HG02943 (cell line): ENCODE measurements around the gene DNAJC28.
"Not testable (repeated sequence)": the region's sequence is repeated elsewhere in the genome, so short reads cannot be mapped to it uniquely, and the experiment has no call there.

Experiments used
- ATAC-seq: cut with Tn5 transposase; IDR thresholded peaks from one replicate; pipeline ENCODE4 v1.9.1; 2021; ENCODE audit warnings: mild to moderate bottlenecking, low read depth, moderate library complexity; ENCODE audit not compliant: unreplicated experiment

DNAJC28 gene, protein sequence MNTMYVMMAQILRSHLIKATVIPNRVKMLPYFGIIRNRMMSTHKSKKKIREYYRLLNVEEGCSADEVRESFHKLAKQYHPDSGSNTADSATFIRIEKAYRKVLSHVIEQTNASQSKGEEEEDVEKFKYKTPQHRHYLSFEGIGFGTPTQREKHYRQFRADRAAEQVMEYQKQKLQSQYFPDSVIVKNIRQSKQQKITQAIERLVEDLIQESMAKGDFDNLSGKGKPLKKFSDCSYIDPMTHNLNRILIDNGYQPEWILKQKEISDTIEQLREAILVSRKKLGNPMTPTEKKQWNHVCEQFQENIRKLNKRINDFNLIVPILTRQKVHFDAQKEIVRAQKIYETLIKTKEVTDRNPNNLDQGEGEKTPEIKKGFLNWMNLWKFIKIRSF

GRCh38 chr21:33491373-33492102 is at the start of gene DNAJC28:
TSS of gene DNAJC28 (minus strand) at chr21:33491716. CDS start at chr21:33489393, 2,323 bp downstream.
- peak; percentile 98 for ATAC-seq

DNA sequence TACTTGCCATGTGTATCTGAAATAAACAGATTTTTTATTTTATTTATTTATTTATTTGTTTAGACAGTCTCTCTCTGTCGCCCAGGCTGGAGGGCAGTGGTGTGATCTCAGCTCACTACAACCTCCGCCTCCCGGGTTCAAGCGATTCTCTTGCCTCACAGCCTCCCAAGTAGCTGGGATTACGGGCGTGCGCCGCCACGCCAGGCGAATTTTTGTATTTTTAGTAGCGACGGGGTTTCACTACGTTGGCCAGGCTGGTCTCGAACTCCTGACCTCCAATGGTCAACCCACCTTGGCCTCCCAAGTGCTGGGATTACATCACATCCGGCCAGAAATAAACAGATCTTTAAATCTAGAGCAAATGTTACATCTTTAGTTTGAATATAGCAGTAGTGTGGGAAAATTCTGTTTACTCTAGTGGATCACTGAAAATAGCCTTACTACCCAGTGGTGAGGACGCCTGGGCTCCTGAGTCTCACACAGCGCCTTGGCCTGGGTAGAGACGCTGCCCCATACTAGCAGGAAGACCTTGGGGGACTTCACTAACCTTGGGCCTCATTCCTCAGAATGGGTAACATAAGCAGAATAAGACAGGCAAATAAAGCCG is 49.7 kb upstream of the DNAJC28 start:
- ATAC-seq, result no peak

- no peak for ATAC-seq
These were observed 49.2 kb upstream of the DNAJC28 start for GRCh38 chr21:33540711-33541104.

- ATAC-seq, result no peak
These were observed 48.1 kb upstream of the DNAJC28 start for GRCh38 chr21:33539616-33540015.

DNA sequence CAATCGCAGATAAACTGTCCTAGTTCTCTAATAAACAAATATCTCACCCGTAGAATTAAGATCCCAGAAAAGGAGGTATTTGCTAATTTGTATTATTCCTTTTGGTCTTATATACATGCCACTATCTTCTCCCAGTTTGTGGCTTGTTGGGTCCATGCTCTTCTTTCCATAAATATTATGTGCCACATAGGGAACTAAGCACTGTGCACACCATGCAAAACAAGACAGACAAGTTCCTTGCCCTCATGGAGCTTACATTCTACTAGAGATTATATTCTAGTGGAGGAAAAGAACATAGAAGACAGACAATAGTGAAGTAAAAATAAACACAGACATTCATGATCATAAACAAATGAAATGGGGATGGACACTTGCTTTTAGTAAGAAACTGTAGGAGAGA is 45.7 kb upstream of the DNAJC28 start:
- ATAC-seq, result no peak

DNA sequence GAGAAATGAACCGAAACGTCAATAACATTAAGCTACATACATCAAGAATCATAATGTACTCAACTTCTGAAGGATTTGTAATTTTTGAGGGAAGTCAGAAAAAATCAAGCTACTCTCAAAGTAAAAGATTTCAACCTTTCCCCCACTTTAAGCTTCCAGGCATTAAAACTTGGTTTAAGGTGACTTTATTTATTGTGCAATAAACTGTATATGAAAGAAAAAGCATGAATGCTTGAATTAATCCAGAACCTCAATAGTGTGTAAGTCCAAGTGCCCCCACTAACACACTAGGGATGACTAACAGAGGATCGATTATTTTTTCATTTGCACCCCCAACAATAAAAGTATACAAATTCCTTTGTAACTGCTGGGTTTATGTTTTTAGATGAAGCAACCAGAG is 39.5 kb upstream of the DNAJC28 start:
- no peak for ATAC-seq

DNA sequence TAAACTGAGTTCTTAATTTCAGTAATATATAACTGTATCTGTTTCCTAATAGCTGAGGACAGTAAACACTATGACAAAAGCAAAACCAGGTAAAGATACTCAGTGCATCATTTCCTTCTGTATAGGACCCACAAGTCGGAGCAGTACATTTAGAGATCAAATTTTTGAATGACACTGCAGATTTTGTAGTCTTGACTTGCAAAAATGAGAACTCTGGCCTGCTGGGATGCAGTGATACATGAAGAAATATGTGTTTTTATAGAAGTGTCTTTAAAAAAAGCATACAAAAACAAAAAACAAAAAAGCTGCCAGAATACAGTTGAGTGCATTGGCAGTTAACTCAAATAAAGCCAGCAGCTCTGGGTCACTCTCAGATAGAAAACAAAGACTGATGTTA is 31.4 kb upstream of the DNAJC28 start:
- ATAC-seq, result no peak

GRCh38 chr21:33522297-33522952 is 30.9 kb upstream of the DNAJC28 start:
- no peak for ATAC-seq

DNA sequence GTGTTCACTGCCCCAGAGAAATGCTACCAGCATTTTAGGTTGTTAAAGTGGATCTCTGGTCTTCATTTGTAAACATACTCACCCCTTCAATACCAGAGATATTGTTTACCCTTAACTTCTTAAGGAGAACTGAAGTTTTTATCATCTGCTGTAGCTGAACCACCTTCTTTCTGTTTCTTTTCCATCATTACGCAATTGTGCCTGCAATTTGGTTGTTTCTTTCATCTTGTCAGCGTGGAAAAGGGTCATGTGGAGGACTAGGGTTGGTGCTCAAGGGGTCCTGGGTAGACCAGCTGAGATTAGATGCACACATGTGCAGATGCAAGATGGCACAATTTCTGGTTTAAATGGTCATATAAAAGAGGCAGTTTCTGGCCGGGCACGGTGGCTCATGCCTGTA is 27.4 kb upstream of the DNAJC28 start:
- ATAC-seq, result no peak

GRCh38 chr21:33514229-33514628 is 22.7 kb upstream of the DNAJC28 start:
- no peak for ATAC-seq

DNA sequence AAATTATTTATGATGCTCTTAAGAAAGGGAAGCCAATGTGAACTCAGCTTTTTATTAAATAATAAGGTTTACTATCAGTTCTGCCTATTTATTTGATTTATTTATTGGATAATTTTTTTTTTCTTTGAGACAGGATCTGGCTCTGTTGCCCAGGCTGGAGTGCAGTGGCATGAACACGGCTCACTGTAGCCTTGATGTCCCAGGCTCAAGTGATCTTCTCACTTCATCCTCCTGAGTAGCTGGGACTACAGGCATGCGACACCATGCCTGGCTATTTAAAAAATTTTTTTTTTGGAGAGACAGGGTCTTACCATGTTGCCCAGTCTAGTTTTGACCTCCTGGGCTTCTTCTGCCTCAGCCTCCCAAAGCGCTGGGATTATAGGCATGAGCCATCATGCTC is 21.0 kb upstream of the DNAJC28 start:
- no peak for ATAC-seq

GRCh38 chr21:33511639-33512038 is 20.1 kb upstream of the DNAJC28 start:
- no peak for ATAC-seq

DNA sequence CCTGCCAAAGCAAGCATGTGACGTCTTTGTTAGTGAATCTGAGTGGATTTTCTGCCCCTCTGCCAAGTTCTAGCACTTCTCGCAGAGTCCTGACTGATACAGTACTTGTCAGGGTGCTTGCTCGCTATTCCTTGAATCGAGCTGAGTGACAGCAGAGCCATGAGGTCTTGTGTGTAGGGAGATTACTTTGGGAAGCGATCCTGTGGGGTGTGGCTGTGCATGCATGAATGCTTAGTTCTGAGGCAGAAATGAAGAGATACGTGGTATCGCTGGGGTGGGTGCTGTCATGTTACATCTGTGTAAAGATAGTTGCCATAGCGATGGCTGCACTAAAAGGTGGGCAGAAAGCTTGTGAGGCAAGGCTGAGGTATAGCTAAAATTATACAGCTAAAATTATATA is 19.3 kb upstream of the DNAJC28 start:
- ATAC-seq, result no peak

DNA sequence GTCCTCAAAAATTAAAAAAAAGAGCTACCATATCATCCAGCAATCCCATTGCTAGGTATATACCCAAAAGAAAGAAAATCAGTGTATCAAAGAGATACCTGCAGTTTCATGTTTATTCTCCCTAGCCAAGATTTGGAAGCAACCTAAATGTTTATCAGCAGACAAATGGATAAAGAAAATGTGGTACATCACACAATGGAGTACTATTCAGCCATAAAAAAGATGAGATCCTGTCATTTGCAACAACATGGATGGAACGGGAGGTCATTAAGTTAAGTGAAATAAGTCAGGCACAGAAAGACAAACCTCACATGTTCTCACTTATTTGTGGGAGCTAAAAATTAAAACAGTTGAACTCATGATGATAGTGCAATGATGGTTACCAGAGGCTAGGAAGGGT is 15.5 kb upstream of the DNAJC28 start:
- ATAC-seq, result not testable (repeated sequence)

DNA sequence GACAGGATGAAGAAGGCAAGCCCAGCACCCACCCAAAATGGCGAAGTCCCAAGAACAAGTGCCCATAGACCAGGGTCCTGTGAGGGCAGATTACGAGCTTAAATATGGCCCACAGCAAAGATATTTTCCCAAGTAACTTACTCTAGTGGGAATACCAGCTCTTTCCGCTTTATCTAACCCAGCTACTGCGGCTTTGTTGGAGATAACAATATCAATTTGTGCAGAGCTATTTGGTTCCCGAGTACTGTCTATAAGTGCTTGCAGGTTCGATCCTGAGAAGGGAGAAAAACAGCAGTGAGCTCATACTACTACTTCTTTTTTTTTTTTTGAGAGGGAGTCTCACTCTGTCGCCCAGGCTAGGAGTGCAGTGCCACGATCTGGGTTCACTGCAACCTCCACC is 14.3 kb upstream of the DNAJC28 start:
- ATAC-seq, result no peak

DNA sequence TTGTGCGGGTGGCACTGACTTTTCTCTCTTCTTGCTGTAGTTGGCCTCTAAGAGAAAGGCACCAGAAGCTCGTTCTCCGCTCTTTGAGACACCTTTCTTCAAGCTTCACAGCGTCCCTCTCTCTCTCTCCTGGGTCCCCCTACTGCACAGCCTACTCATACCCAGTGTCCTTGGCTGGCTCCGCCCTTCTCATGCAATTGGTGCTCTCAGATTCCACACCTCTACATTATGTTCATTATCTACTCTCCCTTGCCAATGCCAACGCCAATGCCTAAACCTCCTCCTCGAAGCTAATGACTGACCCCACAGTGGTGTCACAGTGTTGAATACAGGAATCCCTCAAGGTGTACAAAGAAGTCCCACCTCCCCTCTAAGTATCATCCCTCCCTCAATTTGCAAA is 4.8 kb upstream of the DNAJC28 start:
- no peak for ATAC-seq

DNA sequence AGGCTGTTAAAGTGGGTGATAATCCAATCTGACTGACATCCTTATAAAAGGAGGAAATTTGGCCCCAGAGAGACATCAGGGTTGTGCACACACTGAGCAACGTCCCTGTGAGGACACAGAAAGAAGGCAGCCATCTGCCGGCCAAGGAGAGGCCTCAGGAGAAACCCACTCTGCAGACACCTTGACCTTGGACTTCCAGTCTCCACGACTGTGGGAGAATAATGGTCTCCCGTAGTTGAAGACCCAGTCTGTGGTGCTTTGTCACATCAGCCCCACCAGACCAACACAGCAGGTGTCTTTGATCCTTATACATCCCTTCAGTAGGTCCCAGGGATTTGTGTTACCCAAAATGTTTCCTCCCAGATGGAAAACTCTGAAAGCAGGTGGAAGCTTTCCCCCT is 4.2 kb upstream of the DNAJC28 start:
- no peak for ATAC-seq

DNA sequence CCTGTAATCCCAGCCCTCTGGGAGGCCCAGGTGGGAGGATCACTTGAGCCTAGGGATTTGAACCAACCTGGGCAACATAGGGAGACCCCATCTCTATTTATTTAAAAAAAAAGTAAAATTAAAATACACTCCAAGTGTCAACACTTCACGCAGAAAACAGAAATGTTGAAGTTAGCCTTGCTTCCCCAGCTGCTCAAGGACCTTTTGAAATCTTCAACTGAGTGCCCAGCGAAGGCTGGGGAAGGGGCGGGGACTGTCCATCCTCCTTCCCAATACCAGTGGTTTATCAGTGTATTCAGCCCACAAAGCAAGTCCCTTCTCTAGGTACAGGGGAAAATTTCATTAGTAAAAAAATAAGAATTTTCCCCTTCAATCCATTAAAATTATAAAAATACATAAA is 2.2 kb upstream of the DNAJC28 start:
- no peak for ATAC-seq

DNA sequence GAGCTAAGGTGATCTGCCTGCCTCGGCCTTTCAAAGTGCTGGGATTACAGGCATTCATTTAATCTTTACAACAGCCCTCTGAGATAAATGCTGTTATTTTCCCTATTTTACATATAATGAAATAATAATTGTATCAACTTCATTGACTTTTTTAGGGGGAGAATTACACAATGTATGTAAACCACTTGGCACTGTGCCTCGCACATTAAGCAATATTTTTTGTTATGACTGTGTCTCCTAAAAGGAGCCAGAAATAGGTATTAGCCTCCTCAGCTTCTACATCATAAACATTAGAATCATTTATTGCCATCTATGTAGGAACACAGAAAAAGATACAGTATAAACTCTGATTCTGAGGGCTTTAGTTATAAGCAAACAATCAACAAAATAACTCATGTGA is 1.1 kb upstream of the DNAJC28 start:
- ATAC-seq, result no peak

DNA sequence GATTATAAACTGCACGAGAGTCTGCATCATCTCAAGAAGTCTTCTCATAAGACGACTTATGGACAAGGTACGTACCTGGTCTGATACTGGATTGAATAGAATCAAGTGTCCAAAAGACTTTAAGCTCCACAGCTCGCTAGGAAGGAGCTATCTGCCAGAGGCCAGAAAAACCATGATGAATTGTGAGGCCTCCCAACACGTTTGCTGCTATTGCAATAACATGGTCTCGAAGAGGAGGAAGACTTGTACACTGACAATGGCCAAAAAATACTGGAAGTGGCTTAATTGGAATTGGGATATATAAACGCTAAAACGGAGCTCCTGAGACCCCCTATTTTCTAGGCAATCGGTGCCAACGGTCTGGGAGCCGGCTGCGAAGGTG is 534 bp downstream of the DNAJC28 start:
- ATAC-seq, result no peak

GRCh38 chr21:33488936-33489335 is 2.6 kb downstream of the DNAJC28 start:
- ATAC-seq, result no peak
